GM19463 (cell line): ENCODE results near the gene CEPT1.
"Not testable (repeated sequence)": the region's sequence is repeated elsewhere in the genome, so short reads cannot be mapped to it uniquely, and the experiment has no call there.

Experiments
- ATAC-seq: cut with Tn5 transposase; IDR thresholded peaks from one replicate; pipeline ENCODE4 v1.9.1; 2021; ENCODE audit warnings: mild to moderate bottlenecking, moderate library complexity; ENCODE audit not compliant: unreplicated experiment

Gene CEPT1

DNA sequence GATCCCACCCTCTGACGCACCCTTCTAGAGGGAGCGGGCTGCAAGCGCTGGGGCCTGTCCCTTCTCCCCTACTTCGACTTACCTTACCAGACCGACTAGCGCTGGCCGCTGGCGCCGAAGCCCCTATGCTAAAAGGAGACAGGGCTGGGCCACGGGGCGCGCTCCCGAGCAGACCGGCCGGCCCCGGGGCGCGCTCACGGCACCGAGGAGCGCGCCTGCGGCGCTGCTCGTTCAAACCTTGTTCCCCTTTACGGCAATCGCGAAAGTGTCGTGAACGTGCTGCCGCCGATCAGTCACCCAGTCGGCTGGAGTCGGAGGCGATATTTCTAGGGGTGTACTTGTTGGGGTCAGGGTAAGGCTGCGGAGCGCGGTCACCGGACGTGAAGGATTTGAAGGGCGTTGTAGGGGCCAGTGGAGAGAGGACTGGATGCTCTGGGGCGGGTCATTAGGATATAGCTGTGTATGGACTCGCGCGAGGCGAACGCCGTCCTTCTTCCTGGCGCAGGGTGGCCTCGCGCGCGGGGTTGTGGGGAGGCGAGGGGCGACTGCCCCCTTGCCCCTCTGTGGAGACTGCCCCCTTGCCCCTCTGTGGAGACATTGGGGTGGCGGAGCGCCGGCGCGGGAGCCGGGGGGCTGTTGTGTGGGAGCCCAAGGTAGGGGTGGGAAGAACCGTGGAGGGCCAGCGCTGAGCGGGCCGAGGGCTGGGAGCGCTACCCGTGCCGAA, at the start of gene CEPT1, which contains the start of gene DRAM2:
Gene CEPT1 (plus strand): TSS at position 268 of the 724 bp plus-strand sequence. CDS start 7,492 bp downstream, outside the sequence.
Gene DRAM2 (minus strand): TSS at position 138 of the 724 bp plus-strand sequence. CDS start 8,539 bp downstream, outside the sequence.
- peak; percentile 65 for ATAC-seq

- not testable (repeated sequence) for ATAC-seq
Measured at GRCh38 chr1:111095421-111095820, 44.6 kb upstream of the CEPT1 start.

GRCh38 chr1:111097356-111098099, 42.5 kb upstream of the CEPT1 start:
- no peak for ATAC-seq

DNA sequence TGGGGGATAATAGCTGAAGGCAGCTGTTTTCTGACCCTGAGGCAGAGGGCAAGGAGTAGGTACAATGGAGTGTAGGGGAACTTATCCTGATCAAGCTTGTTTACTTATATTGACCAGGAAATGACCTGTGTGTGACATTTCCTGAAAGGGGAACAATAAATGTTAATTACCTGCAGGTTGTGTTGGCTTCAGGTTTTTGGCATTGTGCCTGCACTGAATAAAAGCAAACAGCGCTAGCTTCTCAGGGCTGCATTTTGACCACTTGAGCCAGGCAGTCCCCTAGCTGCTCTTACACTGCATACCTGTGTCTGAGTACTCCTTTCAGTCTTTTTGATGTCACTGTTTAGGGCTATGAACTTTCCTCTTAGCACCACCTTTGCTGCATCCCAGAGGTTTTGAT, 40.7 kb upstream of the CEPT1 start:
- no peak for ATAC-seq

DNA sequence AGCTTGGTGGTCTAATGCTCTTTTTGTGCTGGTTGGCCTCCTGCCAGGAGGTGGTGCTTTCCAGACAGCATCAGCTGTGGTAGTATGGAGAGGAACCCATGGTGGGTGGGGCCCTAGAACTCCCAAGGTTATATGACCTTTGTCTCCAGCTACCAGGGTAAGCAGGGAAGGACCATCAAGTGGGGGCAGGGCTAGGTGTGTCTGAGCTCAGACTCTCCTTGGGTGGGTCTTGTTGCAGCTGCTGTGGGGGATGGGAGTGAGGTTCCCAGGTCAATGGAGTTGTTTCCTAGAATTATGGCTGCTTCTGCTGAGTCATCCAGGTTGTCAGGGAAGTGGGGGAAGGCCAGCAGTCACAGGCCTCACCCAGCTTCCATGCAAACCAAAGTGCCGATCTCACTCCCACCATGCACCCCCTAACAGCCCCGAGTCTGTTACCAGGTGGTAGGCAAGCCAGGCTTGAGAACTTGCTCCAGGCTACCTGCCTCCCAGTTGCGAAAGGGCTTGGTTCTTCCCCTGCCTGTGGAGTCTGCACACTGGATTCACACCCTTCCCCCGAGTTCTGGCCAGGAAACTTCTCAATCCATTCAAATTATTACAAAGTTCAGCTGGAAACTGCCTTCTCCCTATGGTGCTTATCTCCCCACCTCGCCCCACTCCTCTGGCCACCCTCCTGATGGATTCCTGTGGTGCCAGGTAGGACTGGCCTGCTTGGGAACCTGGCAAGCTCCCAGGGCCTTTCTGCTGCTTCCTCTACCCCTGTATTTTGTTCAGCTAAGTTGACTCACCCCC, 38.0 kb upstream of the CEPT1 start:
- no peak for ATAC-seq

DNA sequence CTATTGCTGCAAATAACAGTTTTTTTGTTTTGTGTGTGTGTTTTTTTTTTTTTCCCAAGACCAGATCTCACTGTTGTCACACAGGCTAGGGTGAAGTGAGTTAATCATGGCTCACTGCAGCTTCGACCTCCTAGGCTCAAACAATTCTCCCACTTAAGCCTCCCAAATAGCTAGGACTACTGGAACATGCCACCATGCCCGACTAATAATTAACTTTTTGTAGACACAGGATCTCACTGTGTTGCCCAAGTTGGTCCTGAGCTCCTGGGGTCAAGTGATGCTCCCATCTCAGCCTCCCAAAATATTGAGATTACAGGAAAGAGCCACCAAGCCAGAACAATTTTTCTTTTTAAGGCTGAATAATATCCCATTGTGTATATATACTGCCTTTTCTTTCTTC, 35.0 kb upstream of the CEPT1 start:
- no peak for ATAC-seq

DNA sequence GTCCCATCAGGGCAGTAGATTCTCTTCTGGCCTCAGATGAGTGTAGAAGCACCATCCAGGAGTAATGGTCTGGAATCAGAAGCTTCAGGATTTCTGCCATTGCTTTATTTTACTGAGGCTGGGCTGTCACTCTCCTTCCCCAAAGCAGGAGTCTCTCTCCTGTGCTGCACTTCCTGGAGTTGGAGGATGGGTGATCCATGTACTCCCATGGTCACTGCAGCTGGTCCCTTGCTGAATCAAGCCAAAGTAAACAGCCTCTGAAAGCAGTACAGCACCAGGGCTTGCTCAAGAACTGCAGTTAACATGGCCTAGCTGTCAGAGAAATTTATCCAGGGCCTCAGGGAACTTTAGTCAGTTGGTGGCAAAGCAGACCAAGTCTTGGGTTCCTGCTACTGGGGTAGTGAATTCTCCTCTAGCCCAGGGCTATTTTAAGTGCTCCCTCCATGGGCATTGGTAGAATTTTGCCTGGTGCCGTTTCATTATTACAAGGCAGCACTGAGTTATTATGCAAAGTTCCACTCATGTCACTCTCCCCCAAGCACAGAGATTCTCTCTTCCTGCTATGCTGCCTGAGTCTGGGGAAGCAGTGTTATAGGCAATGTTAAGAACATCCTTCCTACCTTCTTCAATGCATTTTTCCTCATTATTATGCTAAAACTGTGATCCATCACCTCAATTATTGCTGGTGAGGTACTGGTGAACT, 29.7 kb upstream of the CEPT1 start:
- ATAC-seq, result no peak

DNA sequence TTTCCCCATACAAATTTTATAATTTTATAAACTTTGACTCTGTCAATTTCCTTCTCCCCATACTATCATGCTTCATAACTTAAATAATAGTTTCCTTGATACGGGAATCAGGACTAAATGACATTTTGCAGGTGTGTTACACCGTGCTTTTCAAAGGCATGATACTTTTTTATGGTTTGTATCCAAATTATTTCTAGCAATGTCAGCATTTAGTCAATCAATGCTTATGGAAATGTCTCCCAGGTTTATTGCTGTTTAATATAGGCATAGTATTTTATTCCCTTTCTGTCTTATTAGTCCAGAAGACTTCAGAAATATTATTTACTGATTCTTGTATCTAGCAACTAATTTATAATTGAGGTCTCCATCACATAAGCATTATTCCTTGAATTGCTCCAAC, 23.5 kb upstream of the CEPT1 start:
- ATAC-seq, result no peak

DNA sequence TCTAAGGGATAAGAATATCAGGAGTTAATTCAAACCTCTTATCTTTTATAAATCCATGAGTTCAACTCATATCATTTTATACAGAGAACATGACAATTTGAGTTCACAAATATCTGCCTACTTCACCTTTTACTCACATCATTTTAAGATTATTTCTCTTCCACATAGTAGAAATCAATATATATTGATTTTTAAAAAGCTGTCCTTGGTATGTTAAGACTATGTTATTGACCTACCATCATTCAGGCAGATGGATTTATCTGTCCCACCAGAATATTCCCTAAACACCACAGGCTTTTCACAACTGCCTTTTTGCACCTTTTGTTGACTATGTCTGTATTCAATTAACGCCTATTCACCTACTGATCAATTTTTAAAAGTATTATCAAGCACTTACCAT, 13.7 kb upstream of the CEPT1 start:
- no peak for ATAC-seq

GRCh38 chr1:111127923-111128643, 11.9 kb upstream of the CEPT1 start:
- peak; percentile 86 for ATAC-seq

DNA sequence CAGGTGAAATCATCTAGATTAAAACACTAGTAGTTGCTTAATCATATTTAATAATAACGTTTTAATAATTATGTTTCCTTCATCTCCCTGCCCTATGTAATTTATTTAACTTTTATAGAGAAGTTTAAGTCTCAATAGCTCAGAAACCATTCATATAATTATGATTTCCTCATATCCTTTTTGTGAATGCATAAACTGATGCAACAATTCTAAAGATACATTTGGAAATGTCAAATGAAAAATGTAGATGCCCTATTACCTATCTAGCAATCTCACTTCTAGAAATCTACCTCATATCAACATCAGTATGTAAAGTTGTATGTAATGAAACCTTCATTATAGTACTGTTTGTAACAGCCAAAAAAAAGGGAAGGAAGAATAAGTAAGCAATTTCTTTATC, 10.6 kb upstream of the CEPT1 start:
- no peak for ATAC-seq

GRCh38 chr1:111131693-111132092, 8.3 kb upstream of the CEPT1 start:
- ATAC-seq, result no peak

- no peak for ATAC-seq
Measured at GRCh38 chr1:111133866-111134265, 6.2 kb upstream of the CEPT1 start.

DNA sequence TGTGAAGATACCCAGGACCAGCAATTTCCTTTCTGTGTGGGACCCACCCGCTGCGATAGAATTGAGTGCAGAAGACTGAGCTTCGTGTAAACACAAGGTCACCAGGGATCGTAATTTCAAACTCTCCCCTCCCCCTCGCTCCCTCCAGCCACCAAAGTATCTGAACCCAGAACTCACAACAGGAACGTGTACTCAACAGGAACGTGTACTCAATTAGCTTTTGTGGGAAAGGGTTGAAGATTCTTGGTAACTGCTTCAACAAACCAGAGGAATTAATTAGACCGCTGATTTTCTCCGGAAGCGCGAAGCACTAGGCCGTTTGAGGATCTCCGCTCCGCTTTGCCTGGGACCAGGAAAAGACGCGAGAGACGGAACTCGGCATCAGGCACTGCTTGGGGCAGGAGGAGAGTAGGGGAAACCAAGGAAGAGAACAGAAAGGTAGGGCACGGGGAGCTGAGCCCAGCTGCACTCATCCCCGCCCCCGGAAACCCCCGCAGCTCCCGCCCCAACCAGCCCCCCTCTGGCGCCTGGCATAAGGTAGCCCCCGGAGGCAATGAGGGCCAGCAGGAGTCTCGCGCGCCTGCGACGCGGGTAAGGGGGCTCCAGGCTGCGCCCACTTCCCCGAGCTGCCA, 583 bp upstream of the CEPT1 start:
- ATAC-seq, result peak; percentile 32

DNA sequence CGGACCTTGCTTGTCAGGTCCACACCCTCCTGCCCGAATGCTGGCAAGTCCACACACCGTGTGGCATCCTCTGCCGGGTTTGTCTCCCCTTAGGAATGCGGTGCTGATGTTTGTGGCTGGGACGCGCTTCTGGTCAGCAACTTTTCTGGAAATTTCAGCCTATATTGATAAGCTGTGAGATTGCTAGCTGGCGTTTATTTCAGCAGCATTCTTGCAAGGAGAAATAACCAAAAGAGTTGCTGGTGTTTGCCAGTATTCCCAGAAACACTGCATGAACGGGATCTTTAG, 601 bp downstream of the CEPT1 start:
- peak; percentile 30 for ATAC-seq

- ATAC-seq, result no peak
Measured at GRCh38 chr1:111141245-111142220, 1.5 kb downstream of the CEPT1 start.

DNA sequence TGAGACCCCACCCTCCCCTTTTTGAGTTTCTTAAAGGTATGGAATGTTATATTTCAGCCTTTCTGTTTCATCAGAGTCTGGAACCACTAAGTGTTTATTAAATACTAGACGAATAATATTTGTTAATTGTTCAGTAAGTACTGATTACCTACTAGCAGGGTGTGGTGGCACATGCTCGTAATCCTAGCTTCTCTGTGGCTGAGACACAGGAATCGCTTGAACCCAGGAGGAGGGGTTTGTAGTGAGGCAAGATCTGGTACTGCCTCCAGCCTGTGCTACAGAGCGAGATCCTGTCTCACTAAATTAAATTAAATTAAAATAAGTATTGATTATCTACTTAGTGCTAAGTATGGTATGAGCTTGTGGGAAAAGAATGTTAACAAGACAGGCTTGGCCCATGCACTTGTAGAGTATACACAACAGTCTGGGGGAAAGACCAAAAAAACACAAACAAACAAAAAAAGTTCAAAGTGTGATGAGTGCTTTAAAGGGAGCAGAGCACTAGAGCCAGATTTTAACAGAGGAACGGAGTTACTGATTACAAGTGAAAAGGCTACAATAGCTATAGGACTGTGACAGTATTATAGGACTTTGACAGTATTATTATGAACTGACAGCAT, 2.4 kb downstream of the CEPT1 start:
- ATAC-seq, result no peak

GRCh38 chr1:111145542-111145941, 5.5 kb downstream of the CEPT1 start:
- ATAC-seq, result no peak
